ENCODE results near the gene RSPO3.

The RSPO3 gene

DNA sequence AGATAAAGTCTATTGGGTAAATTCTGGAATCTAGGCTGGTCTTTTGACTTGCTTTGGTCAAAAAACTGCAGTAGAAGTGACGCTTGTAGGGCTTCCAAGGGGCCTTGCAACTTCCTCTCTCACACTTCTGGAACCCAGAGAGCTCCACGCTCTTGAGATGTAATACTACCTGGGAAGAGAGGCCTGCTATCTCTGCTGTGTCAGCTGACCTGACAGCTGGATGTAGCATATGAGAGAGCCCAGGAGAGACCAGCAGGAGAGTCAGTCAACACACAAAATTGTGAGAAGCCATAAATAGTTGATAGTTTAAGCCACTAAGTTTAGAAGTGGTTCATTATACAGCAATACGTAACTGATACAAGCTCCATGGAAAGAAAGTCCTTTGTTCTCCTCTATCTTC lies 7.8 kb upstream of the RSPO3 start:
- no peak for DNase-seq (ENCODE audit: low read depth in 3 of 3, low spot score in 1 of 3)

- DNase-seq (ENCODE audit: low read depth in 3 of 3, low spot score in 1 of 3), result no peak
Measured at GRCh38 chr6:127111526-127111925, 6.9 kb upstream of the RSPO3 start.

DNA sequence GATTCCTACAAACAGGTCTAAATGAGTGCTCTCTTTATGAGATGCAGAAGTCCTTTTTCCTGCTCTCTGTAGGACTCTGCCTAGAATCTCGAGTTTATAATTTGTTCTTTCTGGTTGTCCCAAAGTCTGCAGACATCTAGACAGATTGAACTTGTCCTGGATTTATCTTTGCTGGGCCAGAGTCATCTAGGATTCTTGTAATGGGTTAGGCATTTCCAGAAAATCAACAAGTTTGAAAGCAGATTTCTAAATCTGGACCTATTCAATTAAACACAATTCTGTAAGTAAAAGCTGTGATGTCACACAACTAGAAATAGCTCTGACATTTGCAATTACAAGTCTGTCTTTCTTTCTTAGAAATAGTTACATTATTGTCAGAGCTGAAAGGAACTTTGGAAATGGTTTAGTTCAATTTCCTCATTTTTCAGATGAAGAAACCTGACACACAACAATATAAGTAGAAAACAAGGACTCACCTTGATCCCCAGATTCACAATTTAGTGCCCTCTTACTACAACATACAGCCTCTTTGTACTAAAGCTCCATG lies 4.2 kb upstream of the RSPO3 start:
- no peak for DNase-seq (ENCODE audit: low read depth in 3 of 3, low spot score in 1 of 3)

DNA sequence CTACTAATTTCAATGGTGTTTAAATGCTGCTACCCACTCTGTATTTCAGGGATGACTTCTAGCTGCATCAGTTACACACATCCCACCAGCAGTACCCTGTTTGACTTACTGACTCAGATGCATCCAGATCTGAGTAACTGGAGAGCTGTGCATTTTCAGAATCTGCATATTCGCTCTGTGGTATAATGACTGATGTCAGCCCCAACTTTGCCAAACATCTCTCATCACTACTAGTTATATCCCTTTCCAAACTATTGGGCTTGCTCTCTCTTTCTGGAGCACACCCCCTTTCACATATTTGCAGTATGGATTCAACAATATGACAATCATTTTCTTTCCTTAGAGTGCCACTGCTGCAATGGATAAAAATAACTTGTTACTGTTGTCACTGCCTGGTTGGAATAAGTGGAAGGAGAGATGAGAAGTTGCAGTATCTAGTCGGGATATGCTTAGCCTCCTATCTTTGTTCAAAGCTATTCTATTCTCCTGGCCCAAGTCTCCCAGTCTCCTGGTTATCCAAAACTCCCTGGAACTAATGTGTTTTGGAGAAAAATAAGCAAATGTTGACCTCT lies 3.3 kb upstream of the RSPO3 start:
- no peak for DNase-seq (ENCODE audit: low read depth in 3 of 3, low spot score in 1 of 3)

GRCh38 chr6:127115746-127116145 lies 2.7 kb upstream of the RSPO3 start:
- DNase-seq (ENCODE audit: low read depth in 3 of 3, low spot score in 1 of 3), result no peak

DNA sequence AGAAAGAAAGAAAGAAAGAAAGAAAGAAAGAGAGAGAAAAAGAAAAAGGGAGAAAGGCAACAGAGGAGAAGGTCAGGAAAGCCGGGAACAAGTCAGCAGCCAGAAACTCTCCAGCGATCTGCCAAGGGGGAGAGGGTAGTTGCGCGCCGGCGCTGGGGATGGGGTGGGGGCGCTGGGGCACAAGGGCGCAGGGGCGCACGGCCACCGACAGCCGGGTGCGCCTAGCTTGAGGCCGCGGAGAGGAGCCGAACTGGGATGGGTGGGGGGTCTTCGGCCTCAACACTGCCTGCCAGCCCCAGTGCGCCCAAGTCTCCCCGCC lies 533 bp upstream of the RSPO3 start:
- no peak for DNase-seq (ENCODE audit: low read depth in 3 of 3, low spot score in 1 of 3)

- DNase-seq (ENCODE audit: low read depth in 3 of 3, low spot score in 1 of 3), result no peak
Measured at GRCh38 chr6:127119102-127120022, 891 bp downstream of the RSPO3 start.

DNA sequence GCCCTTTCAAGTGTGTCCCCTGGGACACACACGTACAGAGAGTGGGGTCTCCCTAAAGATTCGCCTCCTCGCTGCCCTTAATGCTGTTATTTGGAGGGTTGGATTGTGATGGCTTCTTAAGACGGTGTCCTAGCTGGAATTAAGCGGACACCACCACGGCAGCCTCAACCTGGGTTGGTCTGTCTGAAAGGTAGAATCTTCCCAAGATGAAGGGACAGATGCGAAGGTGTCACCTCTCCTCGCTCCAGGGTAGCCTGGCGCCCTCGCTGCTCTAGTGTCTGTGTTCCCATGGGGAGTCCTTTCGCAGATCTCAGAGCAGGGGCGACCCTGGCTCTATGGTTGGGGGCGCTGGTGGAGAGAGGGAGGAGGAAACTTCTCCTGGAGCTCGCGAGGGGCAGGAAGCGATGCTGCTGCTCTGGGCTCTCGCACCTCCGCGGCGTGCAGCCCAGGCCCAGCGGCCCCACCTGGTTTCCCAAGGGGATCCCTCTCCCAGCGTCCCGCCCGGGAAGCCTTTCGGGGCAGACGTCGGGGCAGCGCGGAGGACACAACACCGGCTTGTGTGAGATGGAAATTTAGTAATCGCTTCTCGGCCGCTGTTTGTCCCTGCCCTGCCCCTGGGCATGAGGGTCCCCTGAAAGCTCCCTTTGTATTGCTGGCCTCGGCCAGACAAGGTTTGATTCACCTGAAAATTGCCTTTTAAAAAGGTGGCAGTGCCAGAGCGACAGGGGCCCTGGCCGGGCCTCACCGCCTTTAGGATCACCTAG lies 1.7 kb downstream of the RSPO3 start:
- DNase-seq (ENCODE audit: low read depth in 3 of 3, low spot score in 1 of 3), result no peak

DNA sequence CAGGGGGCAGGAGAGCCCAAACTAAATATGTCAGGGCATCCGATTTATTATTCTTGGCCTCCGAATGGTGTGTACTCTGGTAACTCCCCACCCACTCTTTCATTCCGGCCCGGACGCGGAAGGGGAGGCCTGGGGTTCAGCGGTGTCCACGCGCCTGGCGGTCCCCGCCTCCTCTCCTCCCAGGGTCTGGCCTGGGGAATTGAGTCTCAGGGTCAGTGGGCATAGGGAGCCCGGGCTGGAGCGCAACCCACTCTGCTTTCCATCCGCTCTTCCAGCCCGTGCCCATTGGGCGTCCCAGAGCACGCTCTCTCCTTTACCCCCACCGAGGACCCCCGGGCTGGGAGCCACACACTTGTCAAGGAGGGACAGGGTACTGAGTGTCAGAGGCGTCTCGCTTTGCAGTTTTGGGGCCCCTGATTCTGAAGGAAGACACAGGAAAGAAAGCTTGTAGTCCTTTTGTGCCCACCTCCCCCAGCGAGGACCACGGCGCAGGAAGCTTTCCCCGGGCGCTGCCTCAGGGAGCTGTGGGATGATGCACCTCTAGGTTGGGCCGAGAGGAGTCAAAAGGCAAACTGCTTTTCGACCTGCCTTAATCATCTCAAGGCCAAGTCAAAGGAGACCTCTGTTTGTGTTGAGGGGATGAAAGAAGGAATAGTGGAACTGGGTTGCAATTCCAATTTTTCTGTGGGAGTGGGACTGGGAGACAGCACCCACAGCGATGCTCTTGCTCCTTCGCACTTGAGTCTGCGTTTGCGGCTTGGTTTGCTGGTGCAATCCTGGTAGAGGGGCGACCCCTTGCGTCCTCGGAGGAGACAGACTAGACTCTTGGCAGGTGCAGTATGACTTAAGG lies 2.5 kb downstream of the RSPO3 start:
- DNase-seq (ENCODE audit: low read depth in 3 of 3, low spot score in 1 of 3), result peak in 1 of 3 donors; percentile 39

GRCh38 chr6:127121637-127121960 lies 3.1 kb downstream of the RSPO3 start:
- no peak for DNase-seq (ENCODE audit: low read depth in 3 of 3, low spot score in 1 of 3)

GRCh38 chr6:127124172-127124571 lies 5.7 kb downstream of the RSPO3 start:
- no peak for DNase-seq (ENCODE audit: low read depth in 3 of 3, low spot score in 1 of 3)

DNA sequence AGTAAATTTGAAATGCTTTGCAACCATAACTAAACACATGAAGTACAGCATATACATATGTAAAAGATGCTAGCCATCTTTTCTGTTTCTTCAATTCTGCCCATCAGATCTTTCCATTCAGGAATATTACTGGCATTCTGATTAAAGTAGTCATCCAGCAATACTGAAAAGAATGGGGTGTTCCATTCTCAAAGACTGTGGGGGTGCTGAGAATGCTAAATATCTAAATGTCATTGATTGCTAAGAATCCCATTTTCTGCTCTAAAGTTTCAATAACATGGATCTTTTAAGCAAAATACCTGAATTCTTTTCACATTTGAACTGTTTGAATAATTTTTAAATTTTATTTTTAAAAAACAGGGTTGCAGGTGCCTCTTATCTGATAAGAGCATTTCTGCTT lies 6.2 kb downstream of the RSPO3 start:
- DNase-seq (ENCODE audit: low read depth in 3 of 3, low spot score in 1 of 3), result no peak

GRCh38 chr6:127128066-127128465 lies 9.6 kb downstream of the RSPO3 start:
- no peak for DNase-seq (ENCODE audit: low read depth in 3 of 3, low spot score in 1 of 3)

DNA sequence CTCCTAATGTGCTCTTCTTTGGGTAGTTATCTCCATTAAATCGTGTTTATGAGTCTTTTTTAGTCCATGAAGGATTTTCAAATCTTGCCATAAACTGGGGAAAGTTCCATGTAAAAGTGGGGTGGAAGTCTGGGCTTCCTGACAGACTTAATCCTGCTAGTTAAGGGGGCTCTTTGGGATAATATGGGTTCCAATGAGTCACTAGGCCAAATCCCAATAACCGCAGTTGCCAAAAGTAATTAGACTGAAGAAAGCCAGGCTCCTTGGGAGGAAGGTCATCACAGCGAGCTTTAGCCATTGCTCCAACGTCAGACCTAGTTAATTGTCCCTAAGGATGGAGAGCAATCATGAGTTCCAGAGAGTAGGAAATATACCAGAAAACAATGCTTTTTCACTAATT lies 10.8 kb downstream of the RSPO3 start:
- DNase-seq (ENCODE audit: low read depth in 3 of 3, low spot score in 1 of 3), result no peak

DNA sequence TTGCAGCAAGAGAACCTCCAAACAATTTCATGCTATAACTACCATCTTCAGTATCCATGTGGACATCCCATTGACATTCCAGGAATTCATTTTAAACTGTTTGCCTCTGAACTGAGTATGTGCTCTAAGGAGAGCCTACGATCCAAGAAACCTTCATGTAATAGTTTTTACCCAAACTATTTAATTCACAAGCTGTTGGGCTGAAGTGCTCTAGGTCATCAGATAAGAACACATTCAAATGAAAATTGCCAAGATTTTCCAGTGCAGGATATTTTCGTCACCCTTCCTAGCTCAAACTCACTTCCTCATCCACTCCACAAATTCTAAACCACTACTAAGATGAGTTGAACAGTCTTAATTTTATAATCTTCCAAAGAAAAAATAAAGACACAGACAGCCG lies 12.8 kb downstream of the RSPO3 start:
- no peak for DNase-seq (ENCODE audit: low read depth in 3 of 3, low spot score in 1 of 3)

DNA sequence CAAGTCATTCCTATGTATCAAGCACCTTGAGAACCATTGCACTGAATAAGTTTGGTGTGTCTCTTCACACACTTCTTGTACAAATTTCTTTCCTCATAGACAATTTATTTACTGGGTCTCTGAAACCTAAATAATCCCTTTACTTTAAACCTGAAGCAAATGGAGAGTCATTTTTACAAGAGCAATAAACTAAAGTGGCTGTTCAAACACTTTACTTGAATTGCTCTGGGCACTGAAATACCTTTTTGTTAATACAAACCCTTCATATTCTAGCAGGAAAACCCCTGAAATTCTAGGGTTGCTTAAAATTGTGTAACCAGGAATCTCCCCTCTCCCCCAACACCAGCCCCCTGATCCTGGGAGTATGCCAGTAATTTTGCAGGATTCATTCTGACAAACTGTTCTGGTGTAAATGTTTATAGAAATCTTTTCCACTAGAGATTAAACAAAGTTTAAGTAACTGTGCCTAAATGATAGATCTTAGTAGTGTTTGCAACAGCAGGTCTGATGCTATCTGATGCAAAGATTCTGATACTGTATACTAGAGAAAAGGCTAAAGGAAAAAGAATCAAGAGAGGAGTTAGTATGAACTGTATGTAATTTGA lies 13.4 kb downstream of the RSPO3 start:
- DNase-seq (ENCODE audit: low read depth in 3 of 3, low spot score in 1 of 3), result no peak

DNA sequence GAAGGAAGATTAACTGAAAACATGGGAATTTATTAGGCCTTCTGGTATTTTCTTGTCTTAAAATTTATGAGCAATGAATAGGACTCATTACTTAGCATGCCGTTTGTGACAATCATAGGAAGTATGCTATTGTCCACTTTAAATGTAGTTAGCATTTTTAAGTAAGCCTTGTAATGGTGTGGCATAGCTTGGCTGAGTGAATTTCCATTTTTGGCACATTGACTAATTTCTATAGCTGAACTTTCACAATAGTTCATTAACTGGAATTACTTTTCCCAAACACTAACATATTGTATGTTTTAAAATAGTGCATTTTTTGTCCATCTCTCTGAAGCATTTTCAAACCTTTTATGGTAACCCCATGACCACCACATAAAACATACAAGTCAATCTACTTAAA lies 15.7 kb downstream of the RSPO3 start:
- DNase-seq (ENCODE audit: low read depth in 3 of 3, low spot score in 1 of 3), result no peak

DNA sequence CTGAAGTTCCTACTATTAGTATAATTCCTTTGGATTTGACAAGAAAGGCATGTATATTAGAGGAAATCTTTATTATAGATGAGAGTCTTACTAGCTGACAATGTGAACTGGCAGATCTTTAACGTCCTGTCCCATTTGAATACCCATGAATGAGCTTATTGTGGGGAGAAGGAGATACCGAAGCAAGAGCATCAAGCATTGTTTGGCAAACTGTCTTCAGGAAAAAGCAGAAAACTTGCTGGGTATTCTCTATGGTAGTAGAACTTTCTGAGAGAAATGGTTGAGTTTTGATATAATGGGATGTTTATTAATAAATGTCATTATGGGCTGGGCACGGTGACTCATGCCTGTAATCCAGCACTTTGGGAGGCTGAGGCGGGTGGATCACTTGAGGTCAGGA lies 18.3 kb downstream of the RSPO3 start:
- DNase-seq (ENCODE audit: low read depth in 3 of 3, low spot score in 1 of 3), result no peak

DNA sequence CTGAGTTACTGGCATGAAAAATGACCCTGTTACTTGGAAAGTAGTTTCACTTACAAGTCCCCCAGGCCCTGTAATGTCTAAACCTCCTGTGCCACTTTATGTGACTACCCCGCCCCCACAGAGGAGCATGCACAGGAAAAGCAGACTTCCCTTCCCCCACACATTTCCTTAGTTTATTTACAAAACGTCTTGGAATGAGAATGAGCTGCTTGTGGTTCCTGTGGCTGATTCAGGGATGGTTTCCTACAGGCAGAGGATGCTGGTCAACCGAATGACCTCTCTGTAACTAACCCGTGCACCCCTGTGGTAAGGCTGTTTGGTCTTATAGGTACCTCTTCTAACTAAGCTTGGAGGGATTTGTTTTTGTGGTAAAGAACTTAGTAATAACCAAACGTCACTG lies 28.5 kb downstream of the RSPO3 start:
- DNase-seq (ENCODE audit: low read depth in 3 of 3, low spot score in 1 of 3), result no peak

- no peak for DNase-seq (ENCODE audit: low read depth in 3 of 3, low spot score in 1 of 3)
Measured at GRCh38 chr6:127147534-127147933, 29.1 kb downstream of the RSPO3 start.

DNA sequence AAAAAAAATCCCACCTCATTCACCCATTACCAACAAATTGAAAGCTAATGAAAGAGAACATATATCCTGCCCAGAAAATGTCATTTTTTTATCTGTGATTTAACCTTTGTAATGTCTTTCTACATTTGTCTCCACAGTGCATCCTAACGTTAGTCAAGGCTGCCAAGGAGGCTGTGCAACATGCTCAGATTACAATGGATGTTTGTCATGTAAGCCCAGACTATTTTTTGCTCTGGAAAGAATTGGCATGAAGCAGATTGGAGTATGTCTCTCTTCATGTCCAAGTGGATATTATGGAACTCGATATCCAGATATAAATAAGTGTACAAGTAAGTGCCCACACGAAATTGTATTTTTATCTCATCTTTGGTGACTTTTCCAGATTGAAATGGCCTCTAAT lies 30.0 kb downstream of the RSPO3 start:
- DNase-seq (ENCODE audit: low read depth in 3 of 3, low spot score in 1 of 3), result no peak

All from stimulated activated CD4-positive, alpha-beta T cell treated with anti-CD3 and anti-CD28 coated beads, TNF-alpha, amount 100 ng/mL, for 1 hour (primary cell).